ENCODE data around the gene SNX24. TPM values are rescaled to one million over a fixed set of nuclear protein-coding genes. Genes with fewer than 3 reads are reported as not detected.

Gene SNX24
- total and polyA plus RNA-seq, 9 of the 15 experiments (the other 6 are each of a cell fraction or from before 2014, with no cell fraction given), result 5.3 to 10.1 (median 7.9) TPM

GRCh38 chr5:122880749-122881148 is 35.3 kb downstream of the SNX24 start:
- intact Hi-C loops (cut with micrococcal nuclease) (no loop called here), in situ Hi-C loops (cut with MboI) (no loop called here)
- FAIRE-seq (no peak), ATAC-seq (no peak), DNase-seq (ENCODE audit: extremely low read depth in 1 of 4, low spot score in 3 of 4) (no peak)
- Histone ChIP-seq H3K4me1 (replicated peaks in 1 of 2; ENCODE audit: control insufficient read depth in 2 of 2, insufficient read depth in 2 of 2, low read length in 2 of 2) (no peaks in the 10 kb centered on the region), H3K9me1 (ENCODE audit: control insufficient read depth, insufficient read depth, low read length) (no peaks in the 10 kb centered on the region), H3K4me2 (ENCODE audit: insufficient read depth, low read length) (no peak overlapping the region), H3K9me3 (replicated peaks; ENCODE audit: control insufficient read depth, insufficient read depth, low read depth, low read length) (no peaks in the 10 kb centered on the region), H3K9ac (ENCODE audit: insufficient read depth in 1 of 2, low read depth in 2 of 2, low read length in 2 of 2) (no peak overlapping the region), H2AFZ (ENCODE audit: low read depth, low read length) (no peak overlapping the region), H3K79me2 (ENCODE audit: control insufficient read depth, insufficient read depth, low read length) (no peaks in the 10 kb centered on the region), H3K27me3 (ENCODE audit: control insufficient read depth in 2 of 2, insufficient read depth in 2 of 2, low read length in 2 of 2) (no peaks in the 10 kb centered on the region), H3K36me3 (ENCODE audit: control insufficient read depth, insufficient read depth, low read length) (no peaks in the 10 kb centered on the region), H3K4me3 (no peak overlapping the region), H3K27ac (ENCODE audit: extremely low read depth, low read depth, low read length) (no peak overlapping the region), H4K20me1 (replicated peaks; ENCODE audit: control insufficient read depth, insufficient read depth, low read length) (no peaks in the 10 kb centered on the region)
- BruUV-seq (replicated peaks), result no TSS peak
- TF ChIP-seq HNRNPUL1 (IDR thresholded peaks at IDR 0.05; ENCODE audit: low read length), result no peak
- CTCF ChIA-PET (ENCODE audit: low intra/inter-chr PET ratio), result no interaction called here
- POLR2A ChIA-PET, result interaction anchor here (1.0 kb wide), 1 partner anchor 33 kb away, joined by 3 read pairs; no protein-coding TSS in a partner anchor
- WGBS (ENCODE audit: insufficient coverage, low coverage, missing lambda C conversion rate), result 13% methylated on average over 3 of the region's 3 CpGs

- H3K9me1 ChIP-seq (ENCODE audit: control insufficient read depth, insufficient read depth, low read length), result no peaks in the 10 kb centered on the region
- TF ChIP-seq WHSC1 (IDR thresholded peaks at IDR 0.05; ENCODE audit: low read length), result no peak
- peak; percentile 47; the same call in 1 of the 2 replicates for TF ChIP-seq HMBOX1 (IDR thresholded peaks at IDR 0.05)
- TF ChIP-seq ZC3H4 (CRISPR knock-in tag; IDR thresholded peaks at IDR 0.05; ENCODE audit: borderline replicate concordance), result no peak
- FAIRE-seq, result no peak
- no peak for DNase-seq (ENCODE audit: extremely low read depth in 1 of 4, low spot score in 3 of 4)
- no TSS peak for BruUV-seq (replicated peaks)
- no peaks in the 10 kb centered on the region for H4K20me1 ChIP-seq (replicated peaks; ENCODE audit: control insufficient read depth, insufficient read depth, low read length)
- H3K4me2 ChIP-seq (ENCODE audit: insufficient read depth, low read length), result no peak overlapping the region
- intact Hi-C loops (cut with micrococcal nuclease) (loop anchor here (2.0 kb wide), 1 partner anchor 38 kb away; the partner anchor contains the start of gene SNX24), in situ Hi-C loops (cut with MboI) (no loop called here)
- H3K27ac ChIP-seq (ENCODE audit: extremely low read depth, low read depth, low read length), result no peak overlapping the region
- no peaks in the 10 kb centered on the region for H3K27me3 ChIP-seq (ENCODE audit: control insufficient read depth in 2 of 2, insufficient read depth in 2 of 2, low read length in 2 of 2)
- H3K79me2 ChIP-seq (ENCODE audit: control insufficient read depth, insufficient read depth, low read length), result no peaks in the 10 kb centered on the region
- no peaks in the 10 kb centered on the region for H3K9me3 ChIP-seq (replicated peaks; ENCODE audit: control insufficient read depth, insufficient read depth, low read depth, low read length)
- no peak overlapping the region for H3K9ac ChIP-seq (ENCODE audit: insufficient read depth in 1 of 2, low read depth in 2 of 2, low read length in 2 of 2)
- H2AFZ ChIP-seq (ENCODE audit: low read depth, low read length), result no peak overlapping the region
- ChIA-PET CTCF (ENCODE audit: low intra/inter-chr PET ratio) (no interaction called here), POLR2A (no interaction called here)
- 3% methylated on average over 3 of the region's 3 CpGs for WGBS (ENCODE audit: insufficient coverage, low coverage, missing lambda C conversion rate)
- ATAC-seq, result no peak
- no peak overlapping the region for H3K4me3 ChIP-seq
- H3K4me1 ChIP-seq (replicated peaks in 1 of 2; ENCODE audit: control insufficient read depth in 2 of 2, insufficient read depth in 2 of 2, low read length in 2 of 2), result no peaks in the 10 kb centered on the region
- H3K36me3 ChIP-seq (ENCODE audit: control insufficient read depth, insufficient read depth, low read length), result no peaks in the 10 kb centered on the region
Measured at GRCh38 chr5:122882831-122883230, 37.4 kb downstream of the SNX24 start.
